HepG2 (cell line): ENCODE measurements around the gene TM4SF5. TPM values are rescaled to one million over a fixed set of nuclear protein-coding genes. Genes with fewer than 3 reads are reported as not detected.

Source experiments
- ATAC-seq: fragments of 200-7000 bp; cut with Tn5 transposase; 3 replicates; pipeline ENCODE4 v1.9.1; 2020; ENCODE audit warnings: mild to moderate bottlenecking, moderate library complexity
- BruUV-seq: library from RNA; stranded (reverse); fragments of 400-500 nt; replicated peaks from 2 replicates; lab custom pipeline; 2021; lab: Mats Ljungman, UMichigan
- CTCF ChIA-PET: fragments of 300-600 bp; formaldehyde crosslinking; extraction: SDS; loops from one replicate; lab custom pipeline; 2021; ENCODE audit warnings: low total read pairs, inconsistent platforms, low intra/inter-chr PET ratio; lab: Yijun Ruan, JAX
- POLR2A ChIA-PET: fragments of 350-600 bp; sonication (Branson Sonifier 250); formaldehyde crosslinking; loops from one replicate; lab custom pipeline; 2020; ENCODE audit warnings: antibody characterized with exemption, inconsistent platforms; lab: Yijun Ruan, JAX
- DNase-seq: peaks from one replicate; pipeline ENCODE4 v3.0.0-alpha.2; 2015; ENCODE audit warnings: low spot score
- FAIRE-seq: peaks from 3 replicates; lab custom pipeline; 2011; peaks lifted over from hg19 to GRCh38; lab: Jason Lieb, UNC
- H2AFZ ChIP-seq: one replicate; pipeline ENCODE4 v1.6.1; 2011; ENCODE audit warnings: low read length, inconsistent platforms
- H3K27ac ChIP-seq: fragments of 300-600 bp; 3 replicates; pipeline ENCODE4 v1.8.0; 2011; ENCODE audit warnings: mixed run types, mild to moderate bottlenecking, mixed read lengths, low read length, inconsistent platforms; ENCODE audit not compliant: insufficient read depth; ENCODE audit errors: extremely low read length
- H3K27me3 ChIP-seq, 2 experiments: fragments of 200-600 bp in 1 of 2; 2 replicates in 1 of 2; 3 replicates in 1 of 2; pipeline versions ENCODE4 v1.6.0 to v1.8.0; 2011; ENCODE audit warnings: low read length in 2 of 2, mild to moderate bottlenecking in 2 of 2, moderate library complexity in 2 of 2, inconsistent platforms in 1 of 2; ENCODE audit not compliant: insufficient read depth in 2 of 2, control insufficient read depth in 1 of 2
- H3K36me3 ChIP-seq, 2 experiments: fragments of 200-600 bp in 1 of 2; replicated peaks in 1 of 2; 2 replicates in 1 of 2; 3 replicates in 1 of 2; pipeline versions ENCODE4 v1.5.1 to v1.8.0; 2011; ENCODE audit warnings: low read length in 2 of 2, inconsistent platforms in 1 of 2; ENCODE audit not compliant: insufficient read depth in 2 of 2, control insufficient read depth in 1 of 2
- H3K4me1 ChIP-seq: 2 replicates; pipeline ENCODE4 v1.5.1; 2012; ENCODE audit warnings: low read length, inconsistent platforms; ENCODE audit not compliant: insufficient read depth
- H3K4me2 ChIP-seq: 2 replicates; pipeline ENCODE4 v1.6.0; 2011; ENCODE audit warnings: low read depth, low read length, inconsistent platforms
- H3K4me3 ChIP-seq, 3 experiments: fragments of 200-600 bp in 1 of 3; sonication (generic), shearing (Covaris generic) in 1 of 3; replicated peaks in 1 of 3; 2 replicates each; pipeline ENCODE4 v1.5.1; 2011 to 2016; ENCODE audit warnings: low read length in 3 of 3, inconsistent platforms in 2 of 3, low read depth in 2 of 3, mild to moderate bottlenecking in 2 of 3, control low read depth in 1 of 3, mixed read lengths in 1 of 3; ENCODE audit not compliant: insufficient read depth in 1 of 3
- H3K79me2 ChIP-seq: one replicate; pipeline ENCODE4 v1.6.1; 2011; ENCODE audit warnings: low read length, inconsistent platforms; ENCODE audit not compliant: insufficient read depth
- H3K9ac ChIP-seq: 2 replicates; pipeline ENCODE4 v1.6.0; 2011; ENCODE audit warnings: mild to moderate bottlenecking, low read depth, low read length, inconsistent platforms; ENCODE audit not compliant: insufficient read depth
- H3K9me3 ChIP-seq: 2 replicates; pipeline ENCODE4 v1.5.1; 2012; ENCODE audit warnings: mild to moderate bottlenecking, low read length
- H4K20me1 ChIP-seq: 2 replicates; pipeline ENCODE4 v1.6.0; 2011; ENCODE audit warnings: inconsistent platforms, mild to moderate bottlenecking, low read length, moderate library complexity; ENCODE audit not compliant: insufficient read depth
- CREB1 ChIP-seq, 2 experiments: fragments of 450-650 bp in 1 of 2; IDR thresholded peaks; 2 replicates each; pipeline ENCODE4 v1.6.1; 2016 to 2017; ENCODE audit warnings: control low read depth in 1 of 2, mild to moderate bottlenecking in 1 of 2, missing compliant biosample characterization in 1 of 2, missing genetic modification characterization in 1 of 2
- DPF2 ChIP-seq: sonication (generic); formaldehyde crosslinking; IDR thresholded peaks from 2 replicates; pipeline ENCODE4 v1.4.0; 2020; ENCODE audit warnings: mild to moderate bottlenecking, low read depth, missing genetic modification reagents, borderline replicate concordance
- FOXK1 ChIP-seq: sonication (generic); formaldehyde crosslinking; IDR thresholded peaks from 2 replicates; pipeline ENCODE4 v1.4.0; 2020; ENCODE audit warnings: low read depth, missing genetic modification reagents, borderline replicate concordance
- IRF2 ChIP-seq: IDR thresholded peaks from 2 replicates; pipeline ENCODE4 v1.6.1; 2018; ENCODE audit warnings: missing genetic modification reagents, missing compliant biosample characterization
- KDM6A ChIP-seq: IDR thresholded peaks from 2 replicates; pipeline ENCODE4 v1.6.1; 2016; ENCODE audit warnings: low read depth
- NCOR1 ChIP-seq: fragments of 200-600 bp; sonication (generic); IDR thresholded peaks from 2 replicates; pipeline ENCODE4 v1.7.0; 2017; ENCODE audit warnings: antibody characterized with exemption, low read length, borderline replicate concordance
- NR1H2 ChIP-seq: sonication (generic); formaldehyde crosslinking; IDR thresholded peaks from 2 replicates; pipeline ENCODE4 v1.8.1; 2022; ENCODE audit warnings: low read depth, missing genetic modification reagents, borderline replicate concordance
- ONECUT2 ChIP-seq: sonication (generic); formaldehyde crosslinking; IDR thresholded peaks from 2 replicates; pipeline ENCODE4 v1.4.0; 2020; ENCODE audit warnings: missing genetic modification reagents
- PRMT3 ChIP-seq: sonication (generic); formaldehyde crosslinking; IDR thresholded peaks from 2 replicates; pipeline ENCODE4 v1.8.1; 2022; ENCODE audit warnings: low read depth, mild to moderate bottlenecking, moderate library complexity, missing genetic modification reagents, borderline replicate concordance
- YY1 ChIP-seq: IDR thresholded peaks from 2 replicates; pipeline ENCODE4 v1.6.1; 2011; ENCODE audit warnings: low read length, low read depth, moderate library complexity, mild to moderate bottlenecking; ENCODE audit not compliant: insufficient read depth, insufficient replicate concordance
- ZNF496 ChIP-seq: sonication (generic); formaldehyde crosslinking; IDR thresholded peaks from 2 replicates; pipeline ENCODE4 v1.8.1; 2023; ENCODE audit warnings: mild to moderate bottlenecking, moderate library complexity, missing genetic modification reagents; ENCODE audit not compliant: insufficient replicate concordance
- ZNF564 ChIP-seq: sonication (generic); formaldehyde crosslinking; IDR thresholded peaks from 2 replicates; pipeline ENCODE4 v1.8.1; 2023; ENCODE audit warnings: mild to moderate bottlenecking, missing genetic modification reagents
- WGBS: methylation state at CpG from one replicate; pipeline ENCODE4 v1.1.6; 2017; ENCODE audit warnings: low lambda C conversion rate; 5-methylcytosine and 5-hydroxymethylcytosine counted together
- in situ Hi-C: cut with HindIII; loops from 2 replicates; pipeline ENCODE4 v1.10.0; 2017; ENCODE audit warnings: low pct_unique_long_range_greater_than_20kb; ENCODE audit not compliant: extremely low pct_ligation_motif_present
- intact Hi-C: fragments of 100-400 bp; cut with micrococcal nuclease; formaldehyde crosslinking; loops from one replicate; pipeline ENCODE4 v1.10.0; 2022; ENCODE audit not compliant: unreplicated experiment
- polyA plus RNA-seq, 8 experiments: library from polyadenylated mRNA; depleted of rRNA in 3 of 8; stranded (reverse) in 7 of 8; unstranded in 1 of 8; fragments of >200 nt; fragmentation: Illumina TruSeq in 4 of 8; extraction: Trizol in 4 of 8; gene quantifications; 2 replicates each; pipeline versions ENCODE4 v1.2.1 to v1.2.3, GENCODE V29; 2011 to 2016; ENCODE audit warnings: low read depth in 4 of 8, missing spikeins in 1 of 8, mixed read lengths in 1 of 8; ENCODE audit not compliant: insufficient read depth in 1 of 8
- total RNA-seq, 5 experiments: library from RNA; depleted of rRNA; stranded (reverse); fragments of >200 nt; fragmentation: Illumina TruSeq; extraction: Trizol; gene quantifications; 2 replicates each; pipeline ENCODE4 v1.2.3, GENCODE V29; 2016; ENCODE audit warnings: low read depth in 1 of 5

The TM4SF5 gene
- total and polyA plus RNA-seq, 2 of the 13 experiments (the other 11 are each of a cell fraction or from before 2014, with no cell fraction given), result 30.1 to 126 TPM

DNA sequence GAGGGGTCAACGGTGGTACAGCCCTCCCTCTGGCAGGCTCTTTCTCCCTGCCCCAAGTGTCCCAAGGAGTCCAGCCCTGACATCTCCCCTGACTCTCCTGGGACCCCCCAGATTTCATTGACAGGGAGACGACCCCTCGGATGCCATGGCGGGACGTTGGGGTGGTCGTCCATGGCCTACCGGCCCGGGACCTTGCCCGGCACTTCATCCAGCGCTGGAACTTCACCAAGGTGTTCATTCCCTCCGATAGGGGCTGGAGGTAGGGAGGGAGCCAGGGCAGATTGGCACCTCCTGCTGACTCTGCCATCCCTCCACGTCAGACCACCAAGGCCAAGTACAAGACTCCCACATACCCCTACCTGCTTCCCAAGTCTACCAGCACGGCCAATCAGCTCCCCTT lies 45.1 kb downstream of the TM4SF5 start:
- in situ Hi-C loops (no loop called here), intact Hi-C loops (no loop called here)
- 91% methylated on average over 10 of the region's 13 CpGs for WGBS
- ChIA-PET POLR2A (no interaction called here), CTCF (no interaction called here)
- Histone ChIP-seq H3K9ac (no peak overlapping the region), H3K79me2 (no peaks in the 10 kb centered on the region), H3K4me2 (no peak overlapping the region), H3K27ac (no peak overlapping the region), H4K20me1 (no peaks in the 10 kb centered on the region), H2AFZ (no peak overlapping the region), H3K4me1 (no peaks in the 10 kb centered on the region), H3K36me3 (peaks cover 8 to 12% of the 10 kb centered on the region in 2 experiments; a peak in 4 of 5 replicates), H3K27me3 (no peaks in the 10 kb centered on the region), H3K9me3 (no peaks in the 10 kb centered on the region), H3K4me3 (no peak overlapping the region)
- no peak for FAIRE-seq
- ATAC-seq, result no peak
- BruUV-seq, result no TSS peak
- TF ChIP-seq KDM6A (no peak), NR1H2 (CRISPR knock-in tag) (no peak), ONECUT2 (CRISPR knock-in tag) (no peak), ZNF564 (no peak), PRMT3 (CRISPR knock-in tag) (no peak), FOXK1 (CRISPR knock-in tag) (no peak), ZNF496 (no peak), YY1 (no peak)
- no peak for DNase-seq

DNA sequence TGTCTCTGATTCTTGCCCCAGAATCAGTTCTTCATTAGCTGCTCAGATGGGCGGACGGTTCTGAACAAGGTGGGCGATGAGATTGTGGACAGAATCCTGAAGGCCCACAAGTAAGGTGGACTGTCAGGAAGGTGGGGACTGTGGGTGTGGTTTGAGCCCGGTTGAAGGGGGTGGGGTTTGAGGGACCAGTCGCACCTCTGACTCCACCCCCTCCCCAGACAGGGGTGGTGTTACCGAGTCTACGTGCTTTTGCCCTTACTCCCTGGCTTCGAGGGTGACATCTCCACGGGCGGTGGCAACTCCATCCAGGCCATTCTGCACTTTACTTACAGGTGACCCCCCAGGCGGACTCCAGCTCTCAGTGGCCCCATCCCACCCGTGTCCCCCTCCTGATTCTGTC lies 46.6 kb downstream of the TM4SF5 start:
- no peaks in the 10 kb centered on the region for H3K4me1 ChIP-seq
- BruUV-seq, result no TSS peak
- H2AFZ ChIP-seq, result no peak overlapping the region
- ChIA-PET POLR2A (interaction anchor here (0.9 kb wide), 1 partner anchor 15 kb away, joined by 3 read pairs; the partner anchor contains the start of gene MINK1), CTCF (no interaction called here)
- H3K9ac ChIP-seq, result no peak overlapping the region
- 86% methylated on average over 10 of the region's 12 CpGs for WGBS
- H3K9me3 ChIP-seq, result no peaks in the 10 kb centered on the region
- no peak for DNase-seq
- H3K36me3 ChIP-seq, result peaks cover 10 to 12% of the 10 kb centered on the region in 2 experiments; a peak in 4 of 5 replicates
- ATAC-seq, result no peak
- H3K27ac ChIP-seq, result no peak overlapping the region
- H3K4me3 ChIP-seq, result no peak overlapping the region
- in situ Hi-C loops, result no loop called here
- no peak for FAIRE-seq
- H4K20me1 ChIP-seq, result no peaks in the 10 kb centered on the region
- H3K27me3 ChIP-seq, result no peaks in the 10 kb centered on the region
- TF ChIP-seq IRF2 (CRISPR knock-in tag), result no peak
- no peak for TF ChIP-seq CREB1 (IDR thresholded peaks at IDR 0.05)
- no peak for TF ChIP-seq CREB1 (CRISPR knock-in tag; IDR thresholded peaks at IDR 0.05)
- TF ChIP-seq NCOR1, result no peak
- TF ChIP-seq DPF2 (CRISPR knock-in tag), result no peak
- intact Hi-C loops, result no loop called here
- H3K79me2 ChIP-seq, result no peaks in the 10 kb centered on the region
- H3K4me2 ChIP-seq, result no peak overlapping the region
